A549 (cell line): ENCODE results near the gene MON1B. TPM values are rescaled to one million over a fixed set of nuclear protein-coding genes. Genes with fewer than 3 reads are reported as not detected.

Experiments used
- ATAC-seq, 2 experiments: fragments of 200-7000 bp in 1 of 2; fragments of >200 bp in 1 of 2; cut with Nextera tagmentation in 1 of 2; cut with Tn5 transposase in 1 of 2; 3 replicates each; pipeline versions ENCODE4 v1.8.0 to v1.9.1; 2018 to 2020; ENCODE audit warnings: mild to moderate bottlenecking in 1 of 2, moderate library complexity in 1 of 2
- CTCF ChIA-PET: fragments of 300-600 bp; sonication (Branson Sonifier 250); formaldehyde crosslinking; extraction: SDS; loops from one replicate; lab custom pipeline; 2021; ENCODE audit warnings: antibody characterized with exemption, inconsistent platforms; lab: Yijun Ruan, JAX
- POLR2A ChIA-PET: fragments of 350-600 bp; formaldehyde crosslinking; extraction: SDS; loops from one replicate; lab custom pipeline; 2021; ENCODE audit warnings: antibody characterized with exemption, inconsistent platforms; lab: Yijun Ruan, JAX
- DNase-seq, 2 experiments: peaks; one replicate each; pipeline versions ENCODE4 v3.0.0 to v3.0.0-alpha.2; 2011 to 2016; ENCODE audit warnings: low read depth in 1 of 2, low spot score in 1 of 2
- FAIRE-seq: peaks from 2 replicates; lab custom pipeline; 2011; peaks lifted over from hg19 to GRCh38; lab: Jason Lieb, UNC
- H3K27ac ChIP-seq, 2 experiments: fragments of >200 bp; sonication (Bioruptor Twin); formaldehyde crosslinking; 3 replicates each; pipeline ENCODE4 v1.5.1; 2016 to 2017
- H3K4me1 ChIP-seq: fragments of >200 bp; sonication (Bioruptor Twin); formaldehyde crosslinking; 3 replicates; pipeline ENCODE4 v1.6.1; 2016
- H3K4me2 ChIP-seq: fragments of >200 bp; sonication (Bioruptor Twin); formaldehyde crosslinking; 3 replicates; pipeline ENCODE4 v1.6.1; 2016
- H3K4me3 ChIP-seq: fragments of >200 bp; sonication (Bioruptor Twin); formaldehyde crosslinking; 3 replicates; pipeline ENCODE4 v1.5.1; 2016
- H3K9me3 ChIP-seq: fragments of >200 bp; sonication (Bioruptor Twin); formaldehyde crosslinking; 3 replicates; pipeline ENCODE4 v1.6.1; 2016
- BHLHE40 ChIP-seq: IDR thresholded peaks from 2 replicates; pipeline ENCODE4 v1.6.1; 2012; ENCODE audit warnings: low read depth, low read length, inconsistent platforms
- CBX8 ChIP-seq: fragments of 200-600 bp; sonication (generic); IDR thresholded peaks from 2 replicates; pipeline ENCODE4 v1.6.1; 2016
- CHD4 ChIP-seq: fragments of 200-600 bp; sonication (generic); IDR thresholded peaks from 2 replicates; pipeline ENCODE4 v1.6.1; 2016; ENCODE audit warnings: antibody characterized with exemption, mild to moderate bottlenecking, borderline replicate concordance
- EHF ChIP-seq: fragments of 250-450 bp; sonication (Bioruptor Pico); IDR thresholded peaks from 2 replicates; pipeline ENCODE4 v1.5.0; 2020; ENCODE audit warnings: mild to moderate bottlenecking
- FOXS1 ChIP-seq: fragments of 250-450 bp; sonication (Bioruptor Pico); IDR thresholded peaks from 2 replicates; pipeline ENCODE4 v1.5.0; 2020; ENCODE audit warnings: mild to moderate bottlenecking, moderate library complexity
- HEYL ChIP-seq: fragments of 250-450 bp; sonication (Bioruptor Pico); IDR thresholded peaks from 2 replicates; pipeline ENCODE4 v1.8.0; 2021; ENCODE audit warnings: mild to moderate bottlenecking, moderate library complexity
- JUN ChIP-seq, 2 experiments: fragments of >200 bp; sonication (Bioruptor Twin); formaldehyde crosslinking; IDR thresholded peaks; 2 replicates in 1 of 2; 3 replicates in 1 of 2; pipeline ENCODE4 v1.6.1; 2016 to 2017
- KDM1A ChIP-seq: fragments of 200-600 bp; sonication (generic); IDR thresholded peaks from 2 replicates; pipeline ENCODE4 v1.6.1; 2016; ENCODE audit warnings: low read depth, mild to moderate bottlenecking
- KDM5A ChIP-seq: fragments of 200-600 bp; sonication (generic); IDR thresholded peaks from 2 replicates; pipeline ENCODE4 v1.6.1; 2016; ENCODE audit warnings: antibody characterized with exemption, mild to moderate bottlenecking
- MAZ ChIP-seq: fragments of 150-350 bp; IDR thresholded peaks from 2 replicates; pipeline ENCODE4 v1.6.1; 2014; ENCODE audit warnings: antibody characterized with exemption, low read depth, low read length, borderline replicate concordance
- MYC ChIP-seq: IDR thresholded peaks from 2 replicates; pipeline ENCODE4 v1.6.1; 2012; ENCODE audit warnings: mild to moderate bottlenecking, inconsistent platforms, low read length, improper control_type of control experiment, borderline replicate concordance
- NFE2L2 ChIP-seq: fragments of 150-350 bp; conservative IDR thresholded peaks from 2 replicates; pipeline ENCODE4 v1.6.1; 2014; ENCODE audit warnings: low read length
- PBX3 ChIP-seq: IDR thresholded peaks from 2 replicates; pipeline ENCODE4 v1.6.1; 2012
- RARB ChIP-seq: fragments of 250-450 bp; sonication (Bioruptor Pico); IDR thresholded peaks from 2 replicates; pipeline ENCODE4 v1.8.0; 2021; ENCODE audit warnings: mild to moderate bottlenecking, moderate library complexity
- RNF2 ChIP-seq: fragments of 200-600 bp; sonication (generic); IDR thresholded peaks from 2 replicates; pipeline ENCODE4 v1.6.1; 2016; ENCODE audit warnings: low read depth, mild to moderate bottlenecking, antibody characterized with exemption, moderate library complexity, borderline replicate concordance
- SMC3 ChIP-seq: fragments of >200 bp; sonication (Bioruptor Twin); formaldehyde crosslinking; IDR thresholded peaks from 3 replicates; pipeline ENCODE4 v1.6.1; 2018; ENCODE audit warnings: inconsistent platforms
- ZFP36 ChIP-seq: fragments of 450-650 bp; IDR thresholded peaks from 2 replicates; pipeline ENCODE4 v1.6.1; 2014; ENCODE audit warnings: borderline replicate concordance; ENCODE audit not compliant: partially characterized antibody
- ZNF302 ChIP-seq: fragments of 250-450 bp; sonication (Bioruptor Pico); IDR thresholded peaks from 2 replicates; pipeline ENCODE4 v1.9.0; 2021; ENCODE audit warnings: inconsistent platforms, mild to moderate bottlenecking, moderate library complexity
- WGBS: methylation state at CpG from one replicate; pipeline ENCODE4 v1.1.6; 2017; ENCODE audit errors: missing lambda C conversion rate; 5-methylcytosine and 5-hydroxymethylcytosine counted together
- polyA plus RNA-seq, 4 experiments: library from polyadenylated mRNA; depleted of rRNA in 3 of 4; stranded (reverse); fragments of >200 nt; fragmentation: RNase III in 1 of 4; extraction: RNeasy Plus Mini Kit Qiagen cat#74134 plus additional on column Dnase treatment in 1 of 4; gene quantifications; 2 replicates in 3 of 4; 3 replicates in 1 of 4; pipeline ENCODE4 v1.2.3, GENCODE V29; 2011 to 2017
- TF ChIP-seq, protein P1 (sequence below): fragments of 200-600 bp; sonication (generic); IDR thresholded peaks from 2 replicates; pipeline ENCODE4 v1.6.1; 2016; ENCODE audit warnings: antibody characterized with exemption, mild to moderate bottlenecking, moderate library complexity
- TF ChIP-seq, protein P2 (sequence below): fragments of >200 bp; sonication (Bioruptor Twin); formaldehyde crosslinking; IDR thresholded peaks from 2 replicates; pipeline ENCODE4 v1.6.1; 2016
- TF ChIP-seq, protein P3 (sequence below): IDR thresholded peaks from 2 replicates; pipeline ENCODE4 v1.6.1; 2012

Gene MON1B
- polyA plus RNA-seq, 2 of the 4 experiments (the other 2 are of a cell fraction) = 18.0 to 32.5 TPM

GRCh38 chr16:77225182-77225581, 34.2 kb downstream of the MON1B start:
- Histone ChIP-seq H3K4me2 (no peak overlapping the region), H3K27ac (no peak overlapping the region), H3K9me3 (no peaks in the 10 kb centered on the region), H3K4me3 (no peak overlapping the region), H3K4me1 (peaks cover 23% of the 10 kb centered on the region)
- CTCF ChIA-PET = no interaction called here
- DNase-seq = no peak
- POLR2A ChIA-PET = no interaction called here
- WGBS = 96% methylated on average over 3 of the region's 3 CpGs
- TF ChIP-seq MYC = no peak
- TF ChIP-seq MAZ = no peak
- no peak for TF ChIP-seq ZNF302 (CRISPR knock-in tag)
- no peak for TF ChIP-seq KDM1A
- TF ChIP-seq, all 56 proteins: peak for 0
- no peak for FAIRE-seq
- ATAC-seq = no peak

- ChIA-PET CTCF (interaction anchor here (0.8 to 18.1 kb wide), 2 partner anchors 9 to 356 kb away, joined by 3 to 475 read pairs; no protein-coding TSS in a partner anchor), POLR2A (no interaction called here)
- WGBS = 74% methylated on average over 5 of the region's 5 CpGs
- H3K4me1 ChIP-seq = peaks cover 6% of the 10 kb centered on the region; the same call in 2 of the 3 replicates
- no peaks in the 10 kb centered on the region for H3K9me3 ChIP-seq
- DNase-seq (no peak), ATAC-seq (no peak), FAIRE-seq (no peak)
- no peak overlapping the region for H3K4me3 ChIP-seq
- TF ChIP-seq, protein P1, sequence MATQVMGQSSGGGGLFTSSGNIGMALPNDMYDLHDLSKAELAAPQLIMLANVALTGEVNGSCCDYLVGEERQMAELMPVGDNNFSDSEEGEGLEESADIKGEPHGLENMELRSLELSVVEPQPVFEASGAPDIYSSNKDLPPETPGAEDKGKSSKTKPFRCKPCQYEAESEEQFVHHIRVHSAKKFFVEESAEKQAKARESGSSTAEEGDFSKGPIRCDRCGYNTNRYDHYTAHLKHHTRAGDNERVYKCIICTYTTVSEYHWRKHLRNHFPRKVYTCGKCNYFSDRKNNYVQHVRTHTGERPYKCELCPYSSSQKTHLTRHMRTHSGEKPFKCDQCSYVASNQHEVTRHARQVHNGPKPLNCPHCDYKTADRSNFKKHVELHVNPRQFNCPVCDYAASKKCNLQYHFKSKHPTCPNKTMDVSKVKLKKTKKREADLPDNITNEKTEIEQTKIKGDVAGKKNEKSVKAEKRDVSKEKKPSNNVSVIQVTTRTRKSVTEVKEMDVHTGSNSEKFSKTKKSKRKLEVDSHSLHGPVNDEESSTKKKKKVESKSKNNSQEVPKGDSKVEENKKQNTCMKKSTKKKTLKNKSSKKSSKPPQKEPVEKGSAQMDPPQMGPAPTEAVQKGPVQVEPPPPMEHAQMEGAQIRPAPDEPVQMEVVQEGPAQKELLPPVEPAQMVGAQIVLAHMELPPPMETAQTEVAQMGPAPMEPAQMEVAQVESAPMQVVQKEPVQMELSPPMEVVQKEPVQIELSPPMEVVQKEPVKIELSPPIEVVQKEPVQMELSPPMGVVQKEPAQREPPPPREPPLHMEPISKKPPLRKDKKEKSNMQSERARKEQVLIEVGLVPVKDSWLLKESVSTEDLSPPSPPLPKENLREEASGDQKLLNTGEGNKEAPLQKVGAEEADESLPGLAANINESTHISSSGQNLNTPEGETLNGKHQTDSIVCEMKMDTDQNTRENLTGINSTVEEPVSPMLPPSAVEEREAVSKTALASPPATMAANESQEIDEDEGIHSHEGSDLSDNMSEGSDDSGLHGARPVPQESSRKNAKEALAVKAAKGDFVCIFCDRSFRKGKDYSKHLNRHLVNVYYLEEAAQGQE = no peak
- H3K4me2 ChIP-seq = no peak overlapping the region
- H3K27ac ChIP-seq = no peak overlapping the region
Measured at GRCh38 chr16:77227745-77228144, 36.8 kb downstream of the MON1B start.

DNA sequence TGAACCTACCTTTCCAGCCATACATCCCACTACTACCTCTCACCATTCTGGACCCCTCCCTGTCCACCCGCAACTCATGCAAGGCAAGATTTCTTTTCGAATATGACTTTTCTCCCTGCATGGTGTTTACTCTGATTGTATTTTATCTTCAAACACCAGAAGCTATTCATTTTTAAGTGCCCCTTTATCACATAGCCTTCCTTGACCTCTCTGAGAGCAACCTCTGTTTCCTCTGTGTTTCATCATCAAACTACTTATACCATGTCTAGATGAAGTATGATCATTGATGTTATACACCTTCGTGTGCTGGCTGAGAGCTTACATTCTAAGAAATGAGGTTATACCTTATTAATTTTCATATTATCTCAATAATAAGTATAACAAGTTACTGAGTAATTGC, 40.1 kb downstream of the MON1B start:
- TF ChIP-seq, protein P2, sequence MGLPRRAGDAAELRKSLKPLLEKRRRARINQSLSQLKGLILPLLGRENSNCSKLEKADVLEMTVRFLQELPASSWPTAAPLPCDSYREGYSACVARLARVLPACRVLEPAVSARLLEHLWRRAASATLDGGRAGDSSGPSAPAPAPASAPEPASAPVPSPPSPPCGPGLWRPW = no peak
- TF ChIP-seq PBX3 = no peak
- no peak for TF ChIP-seq CBX8
- TF ChIP-seq, protein P3, sequence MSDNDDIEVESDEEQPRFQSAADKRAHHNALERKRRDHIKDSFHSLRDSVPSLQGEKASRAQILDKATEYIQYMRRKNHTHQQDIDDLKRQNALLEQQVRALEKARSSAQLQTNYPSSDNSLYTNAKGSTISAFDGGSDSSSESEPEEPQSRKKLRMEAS = no peak
- no peak for TF ChIP-seq BHLHE40
- TF ChIP-seq KDM5A = no peak
- no peak for TF ChIP-seq CHD4
- no peak for TF ChIP-seq NFE2L2
- TF ChIP-seq MAZ = no peak
- no peak for TF ChIP-seq SMC3
- TF ChIP-seq HEYL (CRISPR knock-in tag) = no peak
- TF ChIP-seq RNF2 = no peak
- no peak for TF ChIP-seq RARB (CRISPR knock-in tag)
- TF ChIP-seq JUN (IDR thresholded peaks at IDR 0.05) = no peak
- TF ChIP-seq EHF (CRISPR knock-in tag) = no peak
- no peak for TF ChIP-seq FOXS1 (CRISPR knock-in tag)
- no peak for TF ChIP-seq ZFP36
- peaks cover 5% of the 10 kb centered on the region; the same call in 1 of the 3 replicates for H3K4me1 ChIP-seq
- WGBS = 61% methylated on average over 3 of the region's 3 CpGs
- H3K4me2 ChIP-seq = no peak overlapping the region
- H3K9me3 ChIP-seq = no peaks in the 10 kb centered on the region
- no peak overlapping the region for H3K27ac ChIP-seq
- ChIA-PET CTCF (interaction anchor here (1.5 to 18.1 kb wide), 5 partner anchors 19 to 429 kb away, joined by 3 to 475 read pairs (median 3); no protein-coding TSS in a partner anchor), POLR2A (no interaction called here)
- no peak for DNase-seq
- no peak overlapping the region for H3K4me3 ChIP-seq
- FAIRE-seq = no peak
- ATAC-seq = no peak
